H1 (cell line): ENCODE measurements around the gene TDRD9. TPM values are rescaled to one million over a fixed set of nuclear protein-coding genes. Genes with fewer than 3 reads are reported as not detected.

Experiments used
- CTCF ChIA-PET: fragments of 300-600 bp; sonication (Branson Sonifier 250); formaldehyde crosslinking; loops from one replicate; lab custom pipeline; 2021; ENCODE audit not compliant: partially characterized antibody; lab: Charles Lee
- POLR2A ChIA-PET: fragments of 300-600 bp; sonication (Branson Sonifier 250); formaldehyde crosslinking; loops from one replicate; lab custom pipeline; 2021; ENCODE audit warnings: inconsistent platforms; ENCODE audit not compliant: partially characterized antibody; lab: Charles Lee
- DNase-seq, 2 experiments: peaks; one replicate each; pipeline versions ENCODE4 v3.0.0 to v3.0.0-alpha.2; 2010 to 2022; ENCODE audit warnings: low spot score in 2 of 2, low read depth in 1 of 2, mixed read lengths in 1 of 2
- FAIRE-seq: peaks from 2 replicates; lab custom pipeline; 2011; peaks lifted over from hg19 to GRCh38; lab: Jason Lieb, UNC
- H2AFZ ChIP-seq: 2 replicates; pipeline ENCODE4 v1.8.1; 2012; ENCODE audit warnings: low read length, inconsistent platforms
- H2AK5ac ChIP-seq: 2 replicates; pipeline ENCODE4 v1.6.1; 2013; ENCODE audit warnings: low read depth, low read length
- H2BK120ac ChIP-seq: replicated peaks from 2 replicates; pipeline ENCODE3; 2013; ENCODE audit warnings: low read depth, low read length, inconsistent platforms
- H2BK12ac ChIP-seq: 2 replicates; pipeline ENCODE4 v1.6.1; 2013; ENCODE audit warnings: low read depth, low read length
- H2BK15ac ChIP-seq: 2 replicates; pipeline ENCODE4 v1.6.1; 2013; ENCODE audit warnings: low read length
- H2BK20ac ChIP-seq: 2 replicates; pipeline ENCODE4 v1.6.1; 2013; ENCODE audit warnings: low read length
- H2BK5ac ChIP-seq: 2 replicates; pipeline ENCODE4 v1.6.1; 2013; ENCODE audit warnings: low read depth, low read length
- H3K14ac ChIP-seq: 2 replicates; pipeline ENCODE4 v1.6.1; 2013; ENCODE audit warnings: inconsistent platforms; ENCODE audit not compliant: insufficient read length
- H3K18ac ChIP-seq: 2 replicates; pipeline ENCODE4 v1.6.1; 2013; ENCODE audit warnings: low read length; ENCODE audit errors: extremely low read depth
- H3K23ac ChIP-seq: 2 replicates; pipeline ENCODE4 v1.6.1; 2013; ENCODE audit warnings: inconsistent platforms; ENCODE audit not compliant: insufficient read length
- H3K23me2 ChIP-seq: 2 replicates; pipeline ENCODE4 v1.6.1; 2013; ENCODE audit warnings: low read depth, low read length
- H3K27ac ChIP-seq: 2 replicates; pipeline ENCODE4 v1.6.1; 2011; ENCODE audit warnings: low read depth, low read length, inconsistent platforms
- H3K27me3 ChIP-seq, 4 experiments: replicated peaks in 1 of 4; 1 replicate in 1 of 4; 2 replicates in 3 of 4; pipeline versions ENCODE4 v1.6.1 to v1.8.1; 2011 to 2013; ENCODE audit warnings: low read length in 3 of 4, mild to moderate bottlenecking in 3 of 4, inconsistent platforms in 2 of 4, mixed read lengths in 2 of 4, moderate library complexity in 1 of 4; ENCODE audit not compliant: control insufficient read depth in 3 of 4, insufficient read depth in 3 of 4; ENCODE audit errors: extremely low read depth in 1 of 4
- H3K36me3 ChIP-seq, 4 experiments: 2 replicates each; pipeline versions ENCODE4 v1.6.1 to v1.8.1; 2011 to 2013; ENCODE audit warnings: mild to moderate bottlenecking in 4 of 4, low read length in 3 of 4, moderate library complexity in 2 of 4, control low read depth in 1 of 4, inconsistent platforms in 1 of 4; ENCODE audit not compliant: insufficient read depth in 4 of 4, control insufficient read depth in 2 of 4
- H3K4ac ChIP-seq: replicated peaks from 2 replicates; pipeline ENCODE3; 2013; ENCODE audit warnings: low read length, low read depth, mixed read lengths, inconsistent platforms; ENCODE audit not compliant: insufficient read length
- H3K4me1 ChIP-seq, 4 experiments: replicated peaks in 1 of 4; 1 replicate in 1 of 4; 2 replicates in 3 of 4; pipeline versions ENCODE4 v1.6.1 to v1.8.1; 2011 to 2013; ENCODE audit warnings: low read length in 3 of 4, inconsistent platforms in 2 of 4, mixed read lengths in 1 of 4; ENCODE audit not compliant: insufficient read depth in 4 of 4, control insufficient read depth in 3 of 4
- H3K4me2 ChIP-seq, 2 experiments: 2 replicates each; pipeline versions ENCODE4 v1.6.1 to v1.8.1; 2011 to 2013; ENCODE audit warnings: low read depth in 2 of 2, low read length in 2 of 2, control low read depth in 1 of 2, inconsistent platforms in 1 of 2, mild to moderate bottlenecking in 1 of 2; ENCODE audit not compliant: insufficient read depth in 1 of 2
- H3K4me3 ChIP-seq, 4 experiments: fragments of 200-600, 300-600 bp in 1 of 4; sonication (generic), shearing (Covaris generic), sonication (Bioruptor Twin) in 1 of 4; 2 replicates each; pipeline versions ENCODE4 v1.5.1 to v1.8.1; 2011 to 2016; ENCODE audit warnings: low read length in 4 of 4, low read depth in 3 of 4, control low read depth in 2 of 4, inconsistent platforms in 2 of 4, mild to moderate bottlenecking in 2 of 4, mixed read lengths in 1 of 4, moderate library complexity in 1 of 4; ENCODE audit not compliant: insufficient read depth in 2 of 4; ENCODE audit errors: extremely low read depth in 1 of 4
- H3K56ac ChIP-seq: replicated peaks from 2 replicates; pipeline ENCODE3; 2013; ENCODE audit warnings: low read depth, mild to moderate bottlenecking, mixed read lengths, low read length, inconsistent platforms; ENCODE audit not compliant: insufficient read length
- H3K79me1 ChIP-seq: 2 replicates; pipeline ENCODE4 v1.6.1; 2013; ENCODE audit warnings: low read depth, low read length, control low read depth
- H3K79me2 ChIP-seq, 2 experiments: 2 replicates each; pipeline versions ENCODE4 v1.6.1 to v1.8.1; 2012 to 2013; ENCODE audit warnings: low read length in 2 of 2, mild to moderate bottlenecking in 2 of 2, inconsistent platforms in 1 of 2; ENCODE audit not compliant: insufficient read depth in 2 of 2, control insufficient read depth in 1 of 2
- H3K9ac ChIP-seq, 4 experiments: replicated peaks in 1 of 4; 1 replicate in 1 of 4; 2 replicates in 3 of 4; pipeline versions ENCODE4 v1.6.1 to v1.8.1; 2011 to 2013; ENCODE audit warnings: low read depth in 3 of 4, low read length in 3 of 4, control low read depth in 2 of 4, mild to moderate bottlenecking in 2 of 4, moderate library complexity in 2 of 4, inconsistent platforms in 1 of 4; ENCODE audit errors: extremely low read depth in 1 of 4
- H3K9me3 ChIP-seq, 2 experiments: 2 replicates each; pipeline versions ENCODE4 v1.6.1 to v1.8.1; 2012 to 2013; ENCODE audit warnings: mild to moderate bottlenecking in 2 of 2, moderate library complexity in 2 of 2, control low read depth in 1 of 2, inconsistent platforms in 1 of 2, low read depth in 1 of 2, low read length in 1 of 2, mixed read lengths in 1 of 2; ENCODE audit not compliant: insufficient read depth in 2 of 2
- H4K20me1 ChIP-seq, 2 experiments: replicated peaks in 1 of 2; 2 replicates each; pipeline versions ENCODE3 to v1.8.1; 2011 to 2013; ENCODE audit warnings: inconsistent platforms in 2 of 2, low read length in 2 of 2, mild to moderate bottlenecking in 1 of 2; ENCODE audit not compliant: insufficient read depth in 2 of 2, control insufficient read depth in 1 of 2
- H4K5ac ChIP-seq: 2 replicates; pipeline ENCODE4 v1.6.1; 2013; ENCODE audit warnings: low read length, low read depth, mixed read lengths, inconsistent platforms; ENCODE audit not compliant: insufficient read length
- H4K8ac ChIP-seq: 2 replicates; pipeline ENCODE4 v1.8.0; 2013; ENCODE audit warnings: mild to moderate bottlenecking, moderate library complexity, low read length, inconsistent platforms; ENCODE audit not compliant: insufficient read depth; ENCODE audit errors: extremely low read depth
- H4K91ac ChIP-seq: replicated peaks from 2 replicates; pipeline ENCODE3; 2013; ENCODE audit warnings: low read length, mixed read lengths, inconsistent platforms; ENCODE audit not compliant: insufficient read length
- ASH2L ChIP-seq: fragments of 200-600, 300-600 bp; sonication (generic); IDR thresholded peaks from one replicate; pipeline ENCODE4 v1.7.1; 2017; ENCODE audit warnings: low read length
- CBX5 ChIP-seq: fragments of 300-800, 300-1000 bp; sonication (generic); IDR thresholded peaks from 2 replicates; pipeline ENCODE4 v1.7.1; 2016; ENCODE audit warnings: antibody characterized with exemption, low read length, low read depth
- CHD2 ChIP-seq: IDR thresholded peaks from 2 replicates; pipeline ENCODE4 v1.6.1; 2012; ENCODE audit warnings: low read length, improper control_type of control experiment
- EP300 ChIP-seq, 2 experiments: IDR thresholded peaks; 1 replicate in 1 of 2; 2 replicates in 1 of 2; pipeline ENCODE4 v1.6.1; 2011 to 2012; ENCODE audit warnings: low read depth in 2 of 2, low read length in 2 of 2, mild to moderate bottlenecking in 2 of 2, borderline replicate concordance in 1 of 2, inconsistent platforms in 1 of 2, moderate library complexity in 1 of 2
- POLR2AphosphoS5 ChIP-seq: IDR thresholded peaks from 2 replicates; pipeline ENCODE4 v1.6.1; 2011; ENCODE audit warnings: low read depth, low read length
- RXRA ChIP-seq: IDR thresholded peaks from 2 replicates; pipeline ENCODE4 v1.6.1; 2011; ENCODE audit warnings: low read depth, mild to moderate bottlenecking, low read length, moderate library complexity; ENCODE audit not compliant: insufficient read depth
- SAP30 ChIP-seq: fragments of 300-600 bp; sonication (generic); IDR thresholded peaks from 2 replicates; pipeline ENCODE4 v1.7.1; 2012; ENCODE audit warnings: low read length, moderate library complexity, mild to moderate bottlenecking, inconsistent platforms; ENCODE audit not compliant: insufficient read depth, insufficient replicate concordance
- SIN3A ChIP-seq, 2 experiments: IDR thresholded peaks in 1 of 2; conservative IDR thresholded peaks in 1 of 2; 2 replicates each; pipeline ENCODE4 v1.6.1; 2011 to 2012; ENCODE audit warnings: low read length in 2 of 2, improper control_type of control experiment in 1 of 2, low read depth in 1 of 2, mild to moderate bottlenecking in 1 of 2
- SIX5 ChIP-seq: IDR thresholded peaks from 2 replicates; pipeline ENCODE4 v1.6.1; 2011; ENCODE audit warnings: mild to moderate bottlenecking, low read depth, low read length
- TAF1 ChIP-seq: IDR thresholded peaks from 2 replicates; pipeline ENCODE4 v1.6.1; 2011; ENCODE audit warnings: mild to moderate bottlenecking, low read depth, low read length
- ZNF274 ChIP-seq: IDR thresholded peaks from 2 replicates; pipeline ENCODE4 v1.7.0; 2012; ENCODE audit warnings: low read length, borderline replicate concordance; ENCODE audit errors: extremely low read depth
- WGBS, 2 experiments: shearing (Covaris generic) in 1 of 2; methylation state at CpG; one replicate each; pipeline versions ENCODE4 v1.1.6 to v1.1.7; 2013 to 2015; ENCODE audit warnings: low lambda C conversion rate in 2 of 2, mixed read lengths in 2 of 2, inconsistent platforms in 1 of 2, low coverage in 1 of 2, missing lambda C conversion rate in 1 of 2; ENCODE audit not compliant: insufficient replicate concordance in 2 of 2, insufficient coverage in 1 of 2, insufficient read length in 1 of 2; ENCODE audit errors: extremely low coverage in 1 of 2, missing lambda C conversion rate in 1 of 2; 5-methylcytosine and 5-hydroxymethylcytosine counted together
- polyA plus RNA-seq, 7 experiments: library from polyadenylated mRNA; depleted of rRNA in 3 of 7; stranded (reverse) in 5 of 7; unstranded in 2 of 7; fragments of >200 nt in 5 of 7; fragments of 200-250 nt in 2 of 7; gene quantifications; 1 replicate in 5 of 7; 2 replicates in 1 of 7; 4 replicates in 1 of 7; pipeline versions ENCODE4 v1.2.1 to v1.2.3, GENCODE V29; 2011 to 2013; ENCODE audit warnings: missing spikeins in 2 of 7, mixed read lengths in 2 of 7
- total RNA-seq: library from RNA; stranded (reverse); fragmentation: NEBNext Ultra II Directional; extraction: Animal tissue kit (Norgen Biotek cat#: 25700); gene quantifications from 2 replicates; pipeline ENCODE4 v1.2.1, GENCODE V29; 2021

TDRD9 gene
- total and polyA plus RNA-seq, 2 of the 8 experiments (the other 6 are each of a cell fraction or from before 2014, with no cell fraction given), result not detected

GRCh38 chr14:103948442-103948841 lies 20.2 kb downstream of the TDRD9 start:
- no peak overlapping the region for H2BK12ac ChIP-seq
- H4K8ac ChIP-seq, result no peak overlapping the region
- H3K27ac ChIP-seq, result no peak overlapping the region
- H3K4me2 ChIP-seq, result no peak overlapping the region
- CTCF ChIA-PET, result interaction anchor here (0.6 to 1.1 kb wide), 3 partner anchors 39 to 805 kb away, joined by 3 to 8 read pairs (median 4); no protein-coding TSS in a partner anchor
- 0 out of 7 replicates have a peak, but pooled peaks cover 0 to 1% (median 0%) of the 10 kb centered on the region in 4 experiments for H3K27me3 ChIP-seq
- H3K56ac ChIP-seq, result no peak overlapping the region
- no peaks in the 10 kb centered on the region for H4K20me1 ChIP-seq
- H3K23me2 ChIP-seq, result no peaks in the 10 kb centered on the region
- no peak overlapping the region for H2BK120ac ChIP-seq
- no peaks in the 10 kb centered on the region for H3K79me2 ChIP-seq
- FAIRE-seq (no peak), DNase-seq (no peak)
- no peak overlapping the region for H2AK5ac ChIP-seq
- H3K79me1 ChIP-seq, result no peaks in the 10 kb centered on the region
- no peak overlapping the region for H3K14ac ChIP-seq
- H3K9me3 ChIP-seq, result peaks cover 2 to 3% of the 10 kb centered on the region in 2 experiments; a peak in 2 of 4 replicates
- H3K4me1 ChIP-seq, result no peaks in the 10 kb centered on the region
- H3K36me3 ChIP-seq, result no peaks in the 10 kb centered on the region
- no peak overlapping the region for H2BK5ac ChIP-seq
- no peak overlapping the region for H3K4me3 ChIP-seq
- no peak overlapping the region for H3K18ac ChIP-seq
- 78% methylated on average over 2 of the region's 2 CpGs; no CpG with 5 or more reads in 1 of the 2 experiments for WGBS, 2 experiments
- no peak overlapping the region for H4K91ac ChIP-seq
- no peak overlapping the region for H3K9ac ChIP-seq
- POLR2A ChIA-PET, result no interaction called here
- H3K4ac ChIP-seq, result no peak overlapping the region
- no peak overlapping the region for H4K5ac ChIP-seq
- H2BK15ac ChIP-seq, result no peak overlapping the region
- no peak overlapping the region for H2AFZ ChIP-seq
- no peak overlapping the region for H3K23ac ChIP-seq
- no peak overlapping the region for H2BK20ac ChIP-seq
- TF ChIP-seq EP300 (IDR thresholded peaks at IDR 0.05; ENCODE audit: borderline replicate concordance in 1 of 2, low read depth in 2 of 2, low read length in 2 of 2) (no peak), ASH2L (no peak), CHD2 (no peak), SIN3A (conservative IDR thresholded peaks at IDR 0.05 in 1 of 2, IDR thresholded peaks at IDR 0.05 in 1 of 2; ENCODE audit: low read depth in 1 of 2, low read length in 2 of 2) (no peak), SIX5 (no peak), POLR2AphosphoS5 (no peak), CBX5 (no peak), TAF1 (no peak), SAP30 (no peak), ZNF274 (no peak), RXRA (no peak)
